ENCODE measurements around the gene EML5.

EML5 gene

DNA sequence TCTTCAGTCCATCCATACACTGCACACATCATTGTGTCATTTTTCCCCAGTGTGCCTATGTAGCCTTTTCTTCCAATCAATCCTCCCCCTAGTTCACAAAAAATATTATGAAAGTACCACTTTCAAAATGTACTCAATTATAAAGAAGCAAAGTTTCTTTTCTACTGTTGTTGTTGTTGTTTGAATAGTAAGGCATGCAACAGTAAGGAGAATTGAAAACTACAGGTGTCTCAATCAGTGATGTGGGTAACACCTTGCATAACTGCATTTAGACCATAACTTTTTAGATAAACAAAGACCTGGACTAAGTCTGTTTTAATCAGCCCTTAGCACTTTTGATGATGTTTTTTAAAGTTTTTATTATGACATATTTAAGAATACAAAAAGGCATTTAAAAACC lies 104.4 kb downstream of the EML5 start:
- TF ChIP-seq YY1 (IDR thresholded peaks at IDR 0.05; ENCODE audit: low read depth) (no peak), ZBTB7A (IDR thresholded peaks at IDR 0.05; ENCODE audit: low read depth) (no peak), NFIC (IDR thresholded peaks at IDR 0.05) (no peak), TAF1 (IDR thresholded peaks at IDR 0.05; ENCODE audit: low read depth) (no peak), TEAD4 (IDR thresholded peaks at IDR 0.05) (no peak), EP300 (IDR thresholded peaks at IDR 0.05; ENCODE audit: borderline replicate concordance) (no peak), USF1 (IDR thresholded peaks at IDR 0.05) (no peak), TCF12 (IDR thresholded peaks at IDR 0.05; ENCODE audit: low read depth) (no peak), MAX (IDR thresholded peaks at IDR 0.05) (no peak), EGR1 (IDR thresholded peaks at IDR 0.05) (no peak), RAD21 (IDR thresholded peaks at IDR 0.05; ENCODE audit: low read depth) (no peak)
- TF ChIP-seq, protein P1, sequence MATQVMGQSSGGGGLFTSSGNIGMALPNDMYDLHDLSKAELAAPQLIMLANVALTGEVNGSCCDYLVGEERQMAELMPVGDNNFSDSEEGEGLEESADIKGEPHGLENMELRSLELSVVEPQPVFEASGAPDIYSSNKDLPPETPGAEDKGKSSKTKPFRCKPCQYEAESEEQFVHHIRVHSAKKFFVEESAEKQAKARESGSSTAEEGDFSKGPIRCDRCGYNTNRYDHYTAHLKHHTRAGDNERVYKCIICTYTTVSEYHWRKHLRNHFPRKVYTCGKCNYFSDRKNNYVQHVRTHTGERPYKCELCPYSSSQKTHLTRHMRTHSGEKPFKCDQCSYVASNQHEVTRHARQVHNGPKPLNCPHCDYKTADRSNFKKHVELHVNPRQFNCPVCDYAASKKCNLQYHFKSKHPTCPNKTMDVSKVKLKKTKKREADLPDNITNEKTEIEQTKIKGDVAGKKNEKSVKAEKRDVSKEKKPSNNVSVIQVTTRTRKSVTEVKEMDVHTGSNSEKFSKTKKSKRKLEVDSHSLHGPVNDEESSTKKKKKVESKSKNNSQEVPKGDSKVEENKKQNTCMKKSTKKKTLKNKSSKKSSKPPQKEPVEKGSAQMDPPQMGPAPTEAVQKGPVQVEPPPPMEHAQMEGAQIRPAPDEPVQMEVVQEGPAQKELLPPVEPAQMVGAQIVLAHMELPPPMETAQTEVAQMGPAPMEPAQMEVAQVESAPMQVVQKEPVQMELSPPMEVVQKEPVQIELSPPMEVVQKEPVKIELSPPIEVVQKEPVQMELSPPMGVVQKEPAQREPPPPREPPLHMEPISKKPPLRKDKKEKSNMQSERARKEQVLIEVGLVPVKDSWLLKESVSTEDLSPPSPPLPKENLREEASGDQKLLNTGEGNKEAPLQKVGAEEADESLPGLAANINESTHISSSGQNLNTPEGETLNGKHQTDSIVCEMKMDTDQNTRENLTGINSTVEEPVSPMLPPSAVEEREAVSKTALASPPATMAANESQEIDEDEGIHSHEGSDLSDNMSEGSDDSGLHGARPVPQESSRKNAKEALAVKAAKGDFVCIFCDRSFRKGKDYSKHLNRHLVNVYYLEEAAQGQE (IDR thresholded peaks at IDR 0.05; ENCODE audit: low read depth): no peak

- TF ChIP-seq ZBTB7A (IDR thresholded peaks at IDR 0.05; ENCODE audit: low read depth): no peak
- TF ChIP-seq EP300 (IDR thresholded peaks at IDR 0.05; ENCODE audit: borderline replicate concordance): no peak
- no peak for TF ChIP-seq EGR1 (IDR thresholded peaks at IDR 0.05)
- TF ChIP-seq USF1 (IDR thresholded peaks at IDR 0.05): no peak
- TF ChIP-seq TCF12 (IDR thresholded peaks at IDR 0.05; ENCODE audit: low read depth): no peak
- TF ChIP-seq CREB1 (IDR thresholded peaks at IDR 0.05; ENCODE audit: low read depth): no peak
- no peak for TF ChIP-seq TAF1 (IDR thresholded peaks at IDR 0.05; ENCODE audit: low read depth)
- TF ChIP-seq FOXM1 (IDR thresholded peaks at IDR 0.05; ENCODE audit: borderline replicate concordance, low read depth): no peak
- TF ChIP-seq TEAD4 (IDR thresholded peaks at IDR 0.05): no peak
- TF ChIP-seq CEBPB (IDR thresholded peaks at IDR 0.05): no peak
- TF ChIP-seq MAX (IDR thresholded peaks at IDR 0.05): no peak
- no peak for TF ChIP-seq NFIC (IDR thresholded peaks at IDR 0.05)
- TF ChIP-seq YY1 (IDR thresholded peaks at IDR 0.05; ENCODE audit: low read depth): no peak
- TF ChIP-seq, protein P1 (IDR thresholded peaks at IDR 0.05; ENCODE audit: low read depth): no peak
- no peak for TF ChIP-seq RAD21 (IDR thresholded peaks at IDR 0.05; ENCODE audit: low read depth)
Observed at GRCh38 chr14:88683119-88683518, 109.6 kb downstream of the EML5 start.

DNA sequence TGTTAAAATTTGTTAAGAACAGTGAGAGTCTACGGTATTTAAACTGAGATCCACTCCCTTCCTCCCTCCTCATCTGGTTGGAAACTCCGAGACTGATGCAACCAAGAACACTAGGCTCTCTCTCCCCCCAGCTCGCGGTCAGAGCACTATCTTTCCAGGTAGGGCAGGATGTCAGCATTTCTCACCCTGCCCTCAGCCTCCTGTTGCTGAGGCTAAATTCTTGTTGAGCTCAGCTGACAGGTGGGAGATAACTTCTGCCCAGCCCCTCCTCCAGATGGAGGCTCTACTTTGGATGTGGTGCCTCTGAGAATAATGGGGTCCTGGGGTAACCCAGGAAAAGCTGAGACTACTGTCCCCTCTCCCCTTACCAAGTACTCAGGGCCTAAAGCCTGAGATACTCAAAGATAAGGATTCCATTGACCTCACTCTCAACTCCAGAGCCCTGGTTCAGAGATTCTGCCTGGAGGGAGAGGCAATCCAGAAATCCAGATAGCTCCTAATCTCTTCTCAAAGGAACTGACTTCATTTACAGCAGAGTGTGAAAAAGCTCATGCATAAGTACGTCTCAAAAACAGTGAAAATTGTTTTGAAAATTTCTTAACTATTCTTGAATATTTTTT lies 110.1 kb downstream of the EML5 start:
- TF ChIP-seq CREB1 (IDR thresholded peaks at IDR 0.05; ENCODE audit: low read depth) (no peak), MAX (IDR thresholded peaks at IDR 0.05) (no peak), RAD21 (IDR thresholded peaks at IDR 0.05; ENCODE audit: low read depth) (no peak), YY1 (IDR thresholded peaks at IDR 0.05; ENCODE audit: low read depth) (no peak)

DNA sequence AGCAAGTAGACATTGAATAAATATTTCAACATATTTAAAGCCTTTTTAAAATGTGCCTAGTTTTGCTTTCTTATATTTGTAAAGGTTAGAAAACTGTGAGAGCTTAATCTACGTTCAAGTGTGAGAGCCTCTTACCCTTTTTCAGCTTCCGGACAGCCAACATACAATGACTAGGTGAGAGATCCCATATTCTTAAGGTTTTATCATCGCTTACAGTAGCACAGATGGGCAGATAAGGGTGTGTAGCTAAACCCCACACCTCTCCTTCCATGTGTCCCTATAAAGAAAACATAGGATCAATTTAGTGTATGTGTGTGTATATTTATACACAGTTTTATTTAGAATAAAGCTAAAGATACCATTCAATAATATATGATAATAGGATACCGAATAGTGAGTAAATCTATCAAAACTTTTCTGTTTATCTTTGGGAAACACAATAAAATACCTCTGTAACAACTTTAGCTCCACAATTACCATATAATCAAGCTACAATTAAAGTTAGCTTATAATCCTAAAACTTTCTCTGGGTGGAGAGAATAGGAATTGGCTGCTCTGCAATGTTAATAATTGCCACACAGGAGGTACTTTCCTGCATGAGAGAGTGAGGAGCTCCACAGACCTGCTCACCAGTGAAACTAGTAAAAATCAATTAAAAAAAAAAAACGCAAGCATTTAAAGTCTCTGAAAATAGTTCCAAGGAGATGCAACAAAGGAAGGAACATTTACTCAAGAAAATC lies 110.8 kb downstream of the EML5 start:
- TF ChIP-seq TEAD4 (IDR thresholded peaks at IDR 0.05) (no peak), TAF1 (IDR thresholded peaks at IDR 0.05; ENCODE audit: low read depth) (no peak), RAD21 (IDR thresholded peaks at IDR 0.05; ENCODE audit: low read depth) (no peak), FOXM1 (IDR thresholded peaks at IDR 0.05; ENCODE audit: borderline replicate concordance, low read depth) (no peak), EGR1 (IDR thresholded peaks at IDR 0.05) (no peak), ZBTB7A (IDR thresholded peaks at IDR 0.05; ENCODE audit: low read depth) (no peak)

DNA sequence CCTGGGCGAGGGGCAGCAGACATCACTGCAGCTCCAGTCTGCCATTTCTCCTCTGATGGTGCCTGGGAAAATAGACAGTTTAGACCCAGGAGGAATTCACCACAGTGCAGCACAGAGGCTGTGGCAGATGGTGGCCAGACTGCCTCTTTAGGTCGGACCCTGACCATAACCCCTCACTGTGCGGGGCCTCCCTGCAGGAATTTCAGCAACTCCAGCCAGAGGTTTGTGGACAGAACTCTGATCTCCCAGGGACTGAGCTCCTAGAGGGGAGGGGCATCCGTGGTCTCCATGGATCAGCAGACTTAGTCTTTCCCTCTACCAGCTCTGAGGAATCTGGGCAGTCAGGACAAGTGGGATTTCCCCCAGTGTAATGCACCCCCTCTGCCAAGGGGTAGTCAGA lies 123.4 kb downstream of the EML5 start:
- TF ChIP-seq, protein P1 (IDR thresholded peaks at IDR 0.05; ENCODE audit: low read depth): no peak
- TF ChIP-seq ZBTB7A (IDR thresholded peaks at IDR 0.05; ENCODE audit: low read depth) (no peak), NFIC (IDR thresholded peaks at IDR 0.05) (no peak), EGR1 (IDR thresholded peaks at IDR 0.05) (no peak), YY1 (IDR thresholded peaks at IDR 0.05; ENCODE audit: low read depth) (no peak), TCF12 (IDR thresholded peaks at IDR 0.05; ENCODE audit: low read depth) (no peak), TAF1 (IDR thresholded peaks at IDR 0.05; ENCODE audit: low read depth) (no peak), USF1 (IDR thresholded peaks at IDR 0.05) (no peak), MAX (IDR thresholded peaks at IDR 0.05) (no peak)

Measured in Ishikawa (cell line).